AG04449 (cell line): ENCODE results near the gene VWA5A.

ENCODE experiments used
- CTCF ChIA-PET: fragments of 350-600 bp; formaldehyde crosslinking; extraction: SDS; loops from one replicate; lab custom pipeline; 2021; ENCODE audit warnings: antibody characterized with exemption; lab: Yijun Ruan, JAX
- POLR2A ChIA-PET: fragments of 400-600, 350-600 bp; formaldehyde crosslinking; extraction: SDS; loops from one replicate; lab custom pipeline; 2020; ENCODE audit warnings: antibody characterized with exemption, inconsistent platforms; lab: Yijun Ruan, JAX
- DNase-seq: peaks from one replicate; pipeline ENCODE4 v3.0.0-alpha.2; 2010; ENCODE audit warnings: low read depth, low spot score
- H3K4me3 ChIP-seq: 2 replicates; pipeline ENCODE4 v1.5.1; 2011; ENCODE audit warnings: low read depth, mild to moderate bottlenecking, control low read depth, low read length
- TF ChIP-seq, protein P1 (sequence below): IDR thresholded peaks from one replicate; pipeline ENCODE4 v1.5.1; 2011; ENCODE audit warnings: mild to moderate bottlenecking, moderate library complexity, low read length, control low read depth, inconsistent platforms; ENCODE audit not compliant: insufficient read depth; ENCODE audit errors: missing control alignments

Gene VWA5A

DNA sequence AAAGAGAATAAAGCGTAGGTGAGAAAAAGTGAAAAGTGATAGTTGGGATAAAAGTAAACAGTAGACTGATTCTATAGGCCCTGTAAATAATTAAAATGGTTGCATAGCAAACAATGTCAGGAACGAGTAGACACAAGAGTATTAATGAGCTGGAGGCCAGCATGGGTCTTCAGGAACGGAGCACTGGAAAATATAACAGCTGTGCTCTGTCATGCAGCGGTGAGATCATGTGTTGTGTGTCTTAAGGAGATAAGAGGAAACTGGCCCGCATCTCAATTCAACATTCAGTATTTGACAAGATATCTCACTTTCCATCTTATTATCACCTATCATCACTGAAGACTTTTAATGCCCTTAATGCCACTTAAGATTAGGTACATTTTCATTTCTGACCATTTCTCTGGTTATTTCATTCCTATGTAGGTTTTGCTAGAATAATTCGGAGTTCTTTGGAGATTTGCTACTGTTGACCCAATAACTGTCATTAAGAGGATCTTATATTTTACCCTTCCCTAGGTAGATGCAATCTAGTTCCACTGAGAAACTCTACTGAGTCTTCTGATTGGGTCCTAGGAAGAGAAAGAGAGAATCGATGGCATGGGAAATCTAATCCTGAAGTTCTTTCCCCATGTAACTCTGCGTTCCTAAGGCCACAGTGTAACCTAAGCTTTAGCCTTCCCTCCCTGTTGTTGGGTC, 35.5 kb upstream of the VWA5A start:
- CTCF ChIA-PET: interaction anchor here (1.1 kb wide), 1 partner anchor 10 kb away, joined by 4 read pairs; no protein-coding TSS in a partner anchor
- TF ChIP-seq, protein P1, sequence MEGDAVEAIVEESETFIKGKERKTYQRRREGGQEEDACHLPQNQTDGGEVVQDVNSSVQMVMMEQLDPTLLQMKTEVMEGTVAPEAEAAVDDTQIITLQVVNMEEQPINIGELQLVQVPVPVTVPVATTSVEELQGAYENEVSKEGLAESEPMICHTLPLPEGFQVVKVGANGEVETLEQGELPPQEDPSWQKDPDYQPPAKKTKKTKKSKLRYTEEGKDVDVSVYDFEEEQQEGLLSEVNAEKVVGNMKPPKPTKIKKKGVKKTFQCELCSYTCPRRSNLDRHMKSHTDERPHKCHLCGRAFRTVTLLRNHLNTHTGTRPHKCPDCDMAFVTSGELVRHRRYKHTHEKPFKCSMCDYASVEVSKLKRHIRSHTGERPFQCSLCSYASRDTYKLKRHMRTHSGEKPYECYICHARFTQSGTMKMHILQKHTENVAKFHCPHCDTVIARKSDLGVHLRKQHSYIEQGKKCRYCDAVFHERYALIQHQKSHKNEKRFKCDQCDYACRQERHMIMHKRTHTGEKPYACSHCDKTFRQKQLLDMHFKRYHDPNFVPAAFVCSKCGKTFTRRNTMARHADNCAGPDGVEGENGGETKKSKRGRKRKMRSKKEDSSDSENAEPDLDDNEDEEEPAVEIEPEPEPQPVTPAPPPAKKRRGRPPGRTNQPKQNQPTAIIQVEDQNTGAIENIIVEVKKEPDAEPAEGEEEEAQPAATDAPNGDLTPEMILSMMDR: no peak
- no peak overlapping the region for H3K4me3 ChIP-seq
- no peak for DNase-seq
- POLR2A ChIA-PET: no interaction called here

DNA sequence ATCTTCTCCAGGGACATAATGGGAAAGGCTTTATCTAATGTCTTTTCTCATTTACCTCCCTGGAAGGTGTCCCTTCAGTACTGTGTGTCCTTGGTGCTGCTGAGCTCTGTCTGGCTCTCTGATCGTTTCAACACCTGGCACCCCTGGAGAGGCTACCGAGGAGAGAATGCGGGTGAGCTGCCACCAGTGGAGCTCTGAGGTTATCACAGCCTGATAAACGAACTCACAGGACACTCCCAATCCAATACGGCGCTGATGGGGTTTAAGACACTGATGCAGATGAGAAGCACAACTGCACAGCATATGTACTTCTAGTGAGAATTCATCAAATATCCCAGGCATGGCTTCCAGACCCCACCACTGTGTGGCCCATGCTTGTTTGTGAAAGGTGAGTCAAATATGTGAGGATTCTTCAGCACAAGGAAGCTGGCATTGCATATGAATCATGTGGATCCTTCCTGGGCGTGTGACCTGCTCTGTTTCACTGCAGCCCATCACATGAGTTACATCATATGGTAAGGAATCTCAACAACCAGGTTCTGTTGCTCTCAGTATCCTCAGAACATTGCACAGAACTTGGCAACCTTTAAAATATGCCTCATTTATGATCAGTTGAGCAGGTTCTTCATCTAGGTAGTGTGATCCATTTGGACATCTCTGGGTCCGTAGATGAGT, 34.8 kb upstream of the VWA5A start:
- CTCF ChIA-PET: no interaction called here
- no peak for DNase-seq
- POLR2A ChIA-PET: no interaction called here

DNA sequence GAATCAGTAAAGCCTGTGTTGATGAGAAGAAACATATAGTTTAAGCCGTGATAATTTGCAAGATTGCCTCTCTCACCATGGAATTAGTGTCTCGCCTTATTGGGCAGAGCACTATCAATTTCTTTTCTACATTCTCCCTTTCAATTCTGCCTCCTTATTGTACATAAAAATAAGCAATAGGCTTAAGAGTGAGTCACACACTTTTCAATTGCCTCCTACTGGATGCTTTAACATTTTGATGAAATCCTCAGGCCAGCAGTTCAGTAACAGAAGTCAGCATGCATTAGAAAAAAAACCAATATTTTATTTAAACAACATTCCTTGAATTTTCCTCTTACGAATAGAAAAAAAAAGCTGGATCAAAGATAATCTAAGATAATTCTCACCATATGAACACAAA, 33.8 kb upstream of the VWA5A start:
- H3K4me3 ChIP-seq: no peak overlapping the region
- ChIA-PET POLR2A (no interaction called here), CTCF (interaction anchor here (1.2 to 2.0 kb wide), 2 partner anchors 10 to 13 kb away, joined by 3 to 10 read pairs; no protein-coding TSS in a partner anchor)
- no peak for DNase-seq
- TF ChIP-seq, protein P1: no peak

More for the DNA sequence above, 34.8 kb upstream of the VWA5A start:
- no peak overlapping the region for H3K4me3 ChIP-seq
- TF ChIP-seq, protein P1: no peak

DNA sequence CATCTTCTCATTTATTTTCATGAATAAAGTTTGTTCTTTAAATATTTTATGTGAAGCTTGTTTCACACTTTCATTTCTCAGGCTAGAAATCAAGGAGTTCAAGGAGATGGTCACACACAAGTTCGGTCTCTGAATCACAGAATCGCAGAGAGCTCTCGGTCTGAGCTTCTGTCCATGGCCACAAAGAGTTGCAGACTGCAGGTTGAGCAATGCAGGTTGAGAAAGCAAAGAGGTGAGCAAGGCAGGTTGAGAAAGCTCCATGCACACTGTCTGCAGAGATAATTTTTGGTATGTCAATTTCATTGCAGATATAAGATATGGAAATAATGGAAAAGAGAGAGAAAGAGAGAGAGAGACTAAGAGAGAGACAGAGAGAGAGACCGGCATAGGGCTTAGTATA, 32.9 kb upstream of the VWA5A start:
- ChIA-PET CTCF (interaction anchor here (1.1 to 2.0 kb wide), 4 partner anchors 9 to 14 kb away, joined by 3 to 10 read pairs (median 4); no protein-coding TSS in a partner anchor), POLR2A (no interaction called here)
- no peak for DNase-seq
- TF ChIP-seq, protein P1: no peak
- no peak overlapping the region for H3K4me3 ChIP-seq

DNA sequence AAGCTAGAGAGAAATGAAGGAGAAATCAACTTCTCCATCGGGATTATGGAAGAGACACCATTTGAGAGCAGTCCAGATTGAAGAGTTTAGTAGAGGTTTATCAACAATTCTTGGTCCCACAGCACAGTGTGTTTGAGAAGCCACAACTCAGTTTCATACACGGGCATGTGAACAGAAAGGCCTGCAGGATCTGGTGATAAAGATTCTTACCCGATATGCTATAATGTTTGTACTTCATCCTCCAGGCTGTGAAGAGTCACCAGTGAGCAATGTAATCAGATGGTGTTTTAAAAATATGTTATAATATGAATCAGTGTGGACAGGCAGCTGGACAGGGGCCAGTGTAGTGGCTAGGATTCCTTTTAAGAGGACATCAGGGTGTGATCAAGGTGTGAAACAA, 29.7 kb upstream of the VWA5A start:
- H3K4me3 ChIP-seq: no peak overlapping the region
- CTCF ChIA-PET: interaction anchor here (2.0 kb wide), 1 partner anchor 14 kb away, joined by 7 read pairs; no protein-coding TSS in a partner anchor
- no peak for DNase-seq
- TF ChIP-seq, protein P1: no peak
- POLR2A ChIA-PET: no interaction called here
